PFSK-1 (cell line): Measurements from ENCODE around the gene FOSL1.

Source experiments
- FOXP2 ChIP-seq: optimal IDR thresholded peaks from 2 replicates; pipeline ENCODE3; 2011; ENCODE audit warnings: borderline replicate concordance, control low read depth, inconsistent platforms; ENCODE audit not compliant: insufficient read depth; ENCODE audit errors: extremely low read length, extremely low read depth
- POLR2AphosphoS5 ChIP-seq: IDR thresholded peaks from 2 replicates; pipeline ENCODE4 v1.6.1; 2012; ENCODE audit warnings: low read depth, mild to moderate bottlenecking, control low read depth, low read length, moderate library complexity
- TAF1 ChIP-seq: IDR thresholded peaks from 2 replicates; pipeline ENCODE4 v1.6.1; 2012; ENCODE audit warnings: low read length, control low read depth, borderline replicate concordance; ENCODE audit not compliant: insufficient read depth
- TF ChIP-seq, protein P1 (sequence below), 2 experiments: IDR thresholded peaks; 2 replicates each; pipeline versions ENCODE4 v1.6.1 to v1.8.0; 2011 to 2012; ENCODE audit warnings: low read depth in 2 of 2, low read length in 2 of 2, control low read depth in 1 of 2, inconsistent platforms in 1 of 2, mild to moderate bottlenecking in 1 of 2, moderate library complexity in 1 of 2; ENCODE audit not compliant: insufficient read depth in 1 of 2

DNA sequence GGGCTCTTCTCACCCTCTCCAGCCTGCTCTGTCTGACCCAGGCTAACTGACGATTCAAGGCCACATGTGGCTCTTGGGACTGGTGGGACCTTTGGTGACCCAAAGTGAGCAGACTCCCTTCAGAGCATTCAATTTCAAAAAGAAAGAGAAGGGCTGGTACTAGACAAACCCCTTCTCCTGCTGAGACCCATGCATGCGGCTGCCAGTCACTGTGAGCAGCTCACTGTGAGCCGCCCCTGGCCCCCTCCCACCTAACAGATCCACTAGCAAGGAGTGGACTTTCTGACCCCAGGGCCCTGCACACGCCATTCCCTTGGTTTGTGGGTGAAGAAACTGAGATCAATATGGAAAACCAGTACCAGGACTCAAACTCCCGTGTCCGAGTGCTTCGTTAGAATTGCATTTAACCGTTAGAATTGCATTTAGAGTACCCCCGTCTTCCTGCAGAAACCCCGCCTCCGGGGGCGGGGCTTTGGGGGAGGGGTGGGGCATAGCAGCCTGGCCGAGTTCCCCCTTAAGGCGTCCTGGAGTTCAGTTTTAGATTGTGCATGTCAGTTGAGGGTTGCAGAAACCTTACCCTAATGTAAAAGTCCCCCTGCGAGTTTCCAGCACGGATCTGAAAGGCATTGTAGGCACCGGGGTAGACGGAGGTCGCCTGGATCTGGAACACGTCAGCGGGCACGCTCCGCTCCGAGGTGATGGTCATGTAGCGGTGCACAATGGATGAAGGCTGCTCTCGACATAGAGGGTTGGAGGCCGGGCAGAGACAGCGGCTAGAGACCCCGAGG, 32.7 kb downstream of the FOSL1 start:
- TF ChIP-seq TAF1 (no peak), POLR2AphosphoS5 (no peak), FOXP2 (no peak)
- TF ChIP-seq, protein P1, sequence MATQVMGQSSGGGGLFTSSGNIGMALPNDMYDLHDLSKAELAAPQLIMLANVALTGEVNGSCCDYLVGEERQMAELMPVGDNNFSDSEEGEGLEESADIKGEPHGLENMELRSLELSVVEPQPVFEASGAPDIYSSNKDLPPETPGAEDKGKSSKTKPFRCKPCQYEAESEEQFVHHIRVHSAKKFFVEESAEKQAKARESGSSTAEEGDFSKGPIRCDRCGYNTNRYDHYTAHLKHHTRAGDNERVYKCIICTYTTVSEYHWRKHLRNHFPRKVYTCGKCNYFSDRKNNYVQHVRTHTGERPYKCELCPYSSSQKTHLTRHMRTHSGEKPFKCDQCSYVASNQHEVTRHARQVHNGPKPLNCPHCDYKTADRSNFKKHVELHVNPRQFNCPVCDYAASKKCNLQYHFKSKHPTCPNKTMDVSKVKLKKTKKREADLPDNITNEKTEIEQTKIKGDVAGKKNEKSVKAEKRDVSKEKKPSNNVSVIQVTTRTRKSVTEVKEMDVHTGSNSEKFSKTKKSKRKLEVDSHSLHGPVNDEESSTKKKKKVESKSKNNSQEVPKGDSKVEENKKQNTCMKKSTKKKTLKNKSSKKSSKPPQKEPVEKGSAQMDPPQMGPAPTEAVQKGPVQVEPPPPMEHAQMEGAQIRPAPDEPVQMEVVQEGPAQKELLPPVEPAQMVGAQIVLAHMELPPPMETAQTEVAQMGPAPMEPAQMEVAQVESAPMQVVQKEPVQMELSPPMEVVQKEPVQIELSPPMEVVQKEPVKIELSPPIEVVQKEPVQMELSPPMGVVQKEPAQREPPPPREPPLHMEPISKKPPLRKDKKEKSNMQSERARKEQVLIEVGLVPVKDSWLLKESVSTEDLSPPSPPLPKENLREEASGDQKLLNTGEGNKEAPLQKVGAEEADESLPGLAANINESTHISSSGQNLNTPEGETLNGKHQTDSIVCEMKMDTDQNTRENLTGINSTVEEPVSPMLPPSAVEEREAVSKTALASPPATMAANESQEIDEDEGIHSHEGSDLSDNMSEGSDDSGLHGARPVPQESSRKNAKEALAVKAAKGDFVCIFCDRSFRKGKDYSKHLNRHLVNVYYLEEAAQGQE (IDR thresholded peaks at IDR 0.05; ENCODE audit: insufficient read depth in 1 of 2, low read depth in 2 of 2, low read length in 2 of 2): no peak
